HepG2 (cell line): Measurements from ENCODE around the gene ZNF227.
"Not testable (repeated sequence)": the region's sequence is repeated elsewhere in the genome, so short reads cannot be mapped to it uniquely, and the experiment has no call there.

Experiments
- HDAC6 ChIP-seq: fragments of 200-600 bp; sonication (generic); IDR thresholded peaks from 2 replicates; pipeline ENCODE4 v1.7.0; 2017; ENCODE audit warnings: mild to moderate bottlenecking, antibody characterized with exemption, low read length, low read depth
- JARID2 ChIP-seq: sonication (generic); formaldehyde crosslinking; IDR thresholded peaks from 2 replicates; pipeline ENCODE4 v1.8.1; 2023; ENCODE audit warnings: missing genetic modification reagents, inconsistent platforms; ENCODE audit not compliant: insufficient replicate concordance
- MAFK ChIP-seq, 2 experiments: IDR thresholded peaks in 1 of 2; conservative IDR thresholded peaks in 1 of 2; 2 replicates each; pipeline ENCODE4 v1.6.1; 2011; ENCODE audit warnings: improper control_type of control experiment in 2 of 2, low read length in 2 of 2
- MZF1 ChIP-seq: sonication (generic); formaldehyde crosslinking; IDR thresholded peaks from 2 replicates; pipeline ENCODE4 v1.8.1; 2023; ENCODE audit warnings: mild to moderate bottlenecking, missing genetic modification reagents, borderline replicate concordance
- PHB2 ChIP-seq: fragments of 450-650 bp; IDR thresholded peaks from 2 replicates; pipeline ENCODE4 v1.6.1; 2018; ENCODE audit not compliant: partially characterized antibody
- POGZ ChIP-seq: sonication (generic); formaldehyde crosslinking; IDR thresholded peaks from 2 replicates; pipeline ENCODE4 v1.4.0; 2020; ENCODE audit warnings: mild to moderate bottlenecking, missing genetic modification reagents
- POLR2AphosphoS5 ChIP-seq: IDR thresholded peaks from 2 replicates; pipeline ENCODE4 v1.6.1; 2012; ENCODE audit warnings: low read depth, low read length
- ZNF30 ChIP-seq: sonication (generic); formaldehyde crosslinking; IDR thresholded peaks from 2 replicates; pipeline ENCODE4 v1.5.0; 2020; ENCODE audit warnings: mild to moderate bottlenecking, missing genetic modification reagents
- TF ChIP-seq, protein P1 (sequence below): sonication (generic); formaldehyde crosslinking; IDR thresholded peaks from 2 replicates; pipeline ENCODE4 v1.5.0; 2020; ENCODE audit warnings: mild to moderate bottlenecking, missing genetic modification reagents, moderate library complexity

DNA sequence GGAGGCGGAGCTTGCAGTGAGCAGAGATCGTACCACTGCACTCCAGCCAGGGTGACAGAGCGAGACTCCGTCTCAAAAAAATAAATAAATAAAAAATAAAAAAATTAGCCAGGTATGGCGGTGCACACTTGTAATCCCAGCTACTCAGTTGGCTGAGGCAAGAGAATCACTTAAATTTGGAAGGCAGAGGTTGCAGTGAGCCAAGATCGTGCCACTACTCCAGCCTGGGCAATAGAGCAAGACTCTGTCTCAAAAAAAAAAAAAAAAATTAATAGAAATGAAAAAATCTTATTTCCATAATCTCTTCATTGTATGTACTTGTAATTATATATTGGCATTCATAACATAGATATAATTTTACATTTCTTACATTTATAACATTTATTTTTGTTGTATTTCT is 41.7 kb upstream of the ZNF227 start:
- TF ChIP-seq, protein P1, sequence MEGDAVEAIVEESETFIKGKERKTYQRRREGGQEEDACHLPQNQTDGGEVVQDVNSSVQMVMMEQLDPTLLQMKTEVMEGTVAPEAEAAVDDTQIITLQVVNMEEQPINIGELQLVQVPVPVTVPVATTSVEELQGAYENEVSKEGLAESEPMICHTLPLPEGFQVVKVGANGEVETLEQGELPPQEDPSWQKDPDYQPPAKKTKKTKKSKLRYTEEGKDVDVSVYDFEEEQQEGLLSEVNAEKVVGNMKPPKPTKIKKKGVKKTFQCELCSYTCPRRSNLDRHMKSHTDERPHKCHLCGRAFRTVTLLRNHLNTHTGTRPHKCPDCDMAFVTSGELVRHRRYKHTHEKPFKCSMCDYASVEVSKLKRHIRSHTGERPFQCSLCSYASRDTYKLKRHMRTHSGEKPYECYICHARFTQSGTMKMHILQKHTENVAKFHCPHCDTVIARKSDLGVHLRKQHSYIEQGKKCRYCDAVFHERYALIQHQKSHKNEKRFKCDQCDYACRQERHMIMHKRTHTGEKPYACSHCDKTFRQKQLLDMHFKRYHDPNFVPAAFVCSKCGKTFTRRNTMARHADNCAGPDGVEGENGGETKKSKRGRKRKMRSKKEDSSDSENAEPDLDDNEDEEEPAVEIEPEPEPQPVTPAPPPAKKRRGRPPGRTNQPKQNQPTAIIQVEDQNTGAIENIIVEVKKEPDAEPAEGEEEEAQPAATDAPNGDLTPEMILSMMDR (CRISPR knock-in tag), result not testable (repeated sequence)
- TF ChIP-seq MZF1; POGZ (CRISPR knock-in tag); HDAC6; PHB2; ZNF30 (CRISPR knock-in tag); JARID2; POLR2AphosphoS5; MAFK (conservative IDR thresholded peaks at IDR 0.05 in 1 of 2, IDR thresholded peaks at IDR 0.05 in 1 of 2; ENCODE audit: low read length in 2 of 2): not testable (repeated sequence)
